NCI-H1092 treated with DMSO at 0.1 percent for 48 hours (cell line): ENCODE results near the gene TSPAN1.
"Not testable (repeated sequence)": the region's sequence is repeated elsewhere in the genome, so short reads cannot be mapped to it uniquely, and the experiment has no call there.

Experiments
- DNase-seq: peaks from one replicate; lab custom pipeline; 2025; lab: John Stamatoyannopoulos, UW

Gene TSPAN1

DNA sequence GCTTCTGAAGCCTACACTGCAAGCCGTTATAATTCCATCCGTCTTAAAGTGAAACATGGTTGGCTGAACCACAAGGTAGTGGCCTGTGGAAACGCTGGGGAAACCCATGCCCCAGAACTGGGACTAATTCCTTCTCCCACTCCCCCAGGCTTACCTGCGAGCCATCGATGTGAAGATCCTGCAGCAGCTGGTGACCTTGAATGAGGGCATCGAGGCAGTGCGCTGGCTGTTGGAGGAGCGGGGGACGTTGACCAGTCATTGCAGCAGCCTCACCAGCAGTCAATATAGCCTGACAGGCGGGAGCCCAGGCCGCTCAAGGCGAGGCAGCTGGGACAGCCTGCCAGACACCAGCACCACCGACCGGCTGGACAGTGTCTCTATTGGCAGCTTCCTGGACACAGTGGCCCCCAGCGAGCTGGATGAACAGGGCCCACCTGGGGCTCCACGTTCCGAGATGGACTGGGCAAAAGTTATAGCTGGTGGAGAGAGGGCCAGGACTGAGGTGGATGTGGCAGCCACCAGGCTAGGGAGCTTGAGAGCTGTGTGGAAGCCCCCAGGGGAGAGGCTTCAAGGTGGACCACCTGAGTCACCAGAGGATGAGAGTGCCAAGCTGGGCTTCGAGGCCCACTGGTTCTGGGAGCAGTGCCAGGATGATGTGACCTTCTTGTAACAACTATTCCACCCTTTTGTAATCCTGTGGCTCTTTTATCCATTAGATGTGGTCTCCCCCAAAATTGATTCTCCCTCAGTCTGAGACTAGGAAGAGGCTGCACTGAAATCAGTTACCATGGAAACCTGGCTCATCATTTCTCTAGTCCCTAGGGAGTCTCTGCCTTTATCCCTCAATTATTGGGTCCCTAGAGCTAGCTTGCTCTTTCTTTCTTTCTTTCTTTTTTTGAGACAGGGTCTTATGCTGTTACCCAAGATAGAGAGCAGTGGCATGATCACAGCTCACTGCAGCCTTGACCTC, 44.9 kb downstream of the TSPAN1 start:
- no peak for DNase-seq

GRCh38 chr1:46220808-46221207, 45.9 kb downstream of the TSPAN1 start:
- no peak for DNase-seq

DNA sequence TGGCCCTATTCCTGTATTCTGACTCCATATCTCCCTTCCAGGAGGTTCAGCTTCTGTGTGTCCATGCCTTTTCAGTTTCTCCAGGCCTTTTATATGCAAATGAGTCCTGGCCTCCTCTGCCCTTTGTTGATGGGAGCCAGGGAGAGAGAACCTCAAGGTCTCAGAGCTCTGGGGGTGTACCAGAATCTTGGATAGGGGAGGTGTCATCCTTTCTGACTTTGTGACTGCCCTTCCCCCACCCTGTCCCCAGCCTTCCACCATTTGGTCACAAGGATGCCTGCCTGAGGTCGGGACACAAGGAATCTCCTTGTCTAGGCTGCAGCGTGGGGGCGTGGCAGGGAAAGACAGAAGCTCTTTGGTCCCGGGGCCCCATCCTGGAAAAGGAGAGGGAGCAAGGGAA, 46.9 kb downstream of the TSPAN1 start:
- DNase-seq, result no peak

DNA sequence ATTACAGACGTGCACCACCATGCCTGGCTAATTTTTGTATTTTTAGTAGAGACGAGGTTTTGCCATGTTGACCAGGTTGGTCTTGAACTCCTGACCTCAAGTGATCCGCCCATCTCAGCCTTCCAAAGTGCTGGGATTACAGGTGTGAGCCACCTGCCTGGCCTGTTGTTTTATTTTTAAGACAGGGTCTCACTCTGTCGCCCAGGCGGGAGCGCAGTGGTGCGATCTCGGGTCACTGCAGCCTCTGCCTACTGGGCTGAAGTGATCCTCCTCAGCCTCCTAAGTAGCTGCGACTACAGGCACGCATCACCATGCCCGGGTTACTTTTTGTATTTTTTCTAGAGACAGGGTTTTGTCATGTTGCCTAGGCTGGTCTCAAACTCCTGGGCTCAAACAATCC, 48.2 kb downstream of the TSPAN1 start:
- DNase-seq, result not testable (repeated sequence)

GRCh38 chr1:46223472-46223943, 48.6 kb downstream of the TSPAN1 start:
- DNase-seq, result peak; percentile 31

GRCh38 chr1:46224966-46225365, 50.1 kb downstream of the TSPAN1 start:
- no peak for DNase-seq

GRCh38 chr1:46231231-46231630, 56.3 kb downstream of the TSPAN1 start:
- not testable (repeated sequence) for DNase-seq
